IPS-18a (cell line): ENCODE data around the gene ST8SIA5.
"Not testable (repeated sequence)": the region's sequence is repeated elsewhere in the genome, so short reads cannot be mapped to it uniquely, and the experiment has no call there.

Experiments
- H3K27ac ChIP-seq: one replicate; pipeline ENCODE4 v1.5.1; 2013; ENCODE audit warnings: low read length
- H3K27me3 ChIP-seq: one replicate; pipeline ENCODE4 v1.6.1; 2013; ENCODE audit warnings: mild to moderate bottlenecking, low read length; ENCODE audit not compliant: control insufficient read depth, insufficient read depth
- H3K36me3 ChIP-seq: one replicate; pipeline ENCODE4 v1.6.1; 2013; ENCODE audit warnings: low read depth, low read length; ENCODE audit not compliant: control insufficient read depth
- H3K4me1 ChIP-seq: one replicate; pipeline ENCODE4 v1.6.1; 2013; ENCODE audit warnings: low read depth, low read length; ENCODE audit not compliant: control insufficient read depth
- H3K4me3 ChIP-seq: one replicate; pipeline ENCODE4 v1.5.1; 2013; ENCODE audit warnings: low read length
- H3K9ac ChIP-seq: one replicate; pipeline ENCODE4 v1.6.1; 2013; ENCODE audit warnings: mild to moderate bottlenecking, low read length, moderate library complexity
- H3K9me3 ChIP-seq: one replicate; pipeline ENCODE4 v1.6.1; 2013; ENCODE audit warnings: low read depth, low read length; ENCODE audit not compliant: control insufficient read depth

The ST8SIA5 gene, protein sequence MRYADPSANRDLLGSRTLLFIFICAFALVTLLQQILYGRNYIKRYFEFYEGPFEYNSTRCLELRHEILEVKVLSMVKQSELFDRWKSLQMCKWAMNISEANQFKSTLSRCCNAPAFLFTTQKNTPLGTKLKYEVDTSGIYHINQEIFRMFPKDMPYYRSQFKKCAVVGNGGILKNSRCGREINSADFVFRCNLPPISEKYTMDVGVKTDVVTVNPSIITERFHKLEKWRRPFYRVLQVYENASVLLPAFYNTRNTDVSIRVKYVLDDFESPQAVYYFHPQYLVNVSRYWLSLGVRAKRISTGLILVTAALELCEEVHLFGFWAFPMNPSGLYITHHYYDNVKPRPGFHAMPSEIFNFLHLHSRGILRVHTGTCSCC

DNA sequence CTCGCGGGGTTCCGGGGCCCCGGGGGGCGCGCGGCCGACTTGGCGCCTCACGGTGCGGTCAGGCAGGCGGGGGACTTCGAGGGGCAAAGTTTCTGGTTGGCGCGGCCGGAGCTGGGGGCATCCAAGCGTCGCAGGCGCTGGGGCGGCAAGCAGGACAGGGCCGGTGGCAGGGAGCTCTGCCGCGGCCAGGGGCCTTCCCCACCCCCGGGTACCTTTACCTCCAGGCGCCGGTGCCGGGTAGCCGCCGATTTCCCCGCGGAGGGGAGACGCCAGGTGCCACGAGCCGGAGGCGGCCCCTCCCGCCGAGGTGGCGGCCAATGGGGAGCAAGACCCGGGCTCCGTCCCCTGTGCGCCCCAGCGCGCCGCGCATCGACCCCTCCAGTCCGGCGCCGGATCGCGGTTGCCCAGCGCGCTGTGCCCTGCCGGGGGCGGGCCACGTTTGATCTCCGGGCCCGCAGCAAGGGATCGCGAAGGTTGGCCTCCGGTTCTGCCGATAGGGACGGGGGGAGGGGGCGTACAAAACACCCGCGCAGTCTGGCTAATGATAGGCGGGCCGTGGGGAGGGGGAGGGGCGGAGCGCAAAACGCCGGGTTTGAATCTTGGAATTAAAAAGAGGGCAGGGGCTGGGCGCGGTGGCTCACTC is at the start of gene ST8SIA5:
Gene ST8SIA5, minus strand, starts transcription at position 495 of the 643 bp plus-strand sequence. CDS start 545 bp downstream, outside the sequence.
- Histone ChIP-seq H3K27ac (no peak within 1 kb of the TSS), H3K9ac (peak within 1 kb of the TSS; percentile 14)

DNA sequence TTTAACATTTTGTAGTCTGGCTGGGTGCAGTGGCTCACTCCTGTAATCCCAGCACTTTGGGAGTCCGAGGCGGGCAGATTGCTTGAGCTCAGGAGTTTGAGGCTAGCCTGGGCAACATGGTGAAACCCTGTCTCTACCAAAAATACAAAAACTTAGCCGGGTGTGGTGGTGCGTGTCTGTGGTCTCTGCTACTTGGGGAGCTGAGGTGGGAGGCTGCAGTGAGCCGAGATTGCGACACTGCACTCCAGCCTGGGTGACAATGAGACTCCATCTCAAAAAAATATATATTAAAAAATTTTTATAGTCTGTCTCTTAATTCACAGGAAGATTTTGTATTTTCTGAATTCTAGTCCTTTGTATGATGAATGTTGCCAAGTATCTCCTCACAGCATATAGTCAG is 39.1 kb upstream of the ST8SIA5 start:
- not testable (repeated sequence) for H3K27ac ChIP-seq, H3K36me3 ChIP-seq, H3K4me1 ChIP-seq, H3K9me3 ChIP-seq, H3K27me3 ChIP-seq, H3K9ac ChIP-seq, H3K4me3 ChIP-seq

More for the DNA sequence above, at the start of gene ST8SIA5:
- Histone ChIP-seq H3K4me3 (peak within 1 kb of the TSS; percentile 66), H3K9me3 (no peaks in the 10 kb centered on the region), H3K36me3 (no peaks in the 10 kb centered on the region), H3K4me1 (peaks cover 7% of the 10 kb centered on the region), H3K27me3 (peaks cover 71% of the 10 kb centered on the region)

DNA sequence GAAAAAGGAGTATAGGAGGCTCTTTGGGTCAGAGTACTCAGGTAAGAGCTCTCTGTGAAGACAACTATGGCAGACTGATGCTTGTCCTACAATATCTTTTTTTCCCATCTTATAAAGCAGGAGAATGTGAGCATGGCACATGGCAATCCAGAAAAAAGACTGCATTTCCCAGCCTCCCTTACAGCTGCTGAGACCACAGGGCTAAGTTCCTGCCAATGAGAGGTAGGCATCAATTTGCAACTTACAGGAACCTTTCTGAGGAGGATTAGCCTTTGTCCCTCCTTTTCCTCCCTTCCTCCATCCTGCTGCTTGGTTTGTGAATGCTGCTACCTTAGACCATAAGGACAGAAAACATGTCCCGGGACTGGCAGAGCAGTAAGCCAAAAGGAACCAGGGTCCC is 37.8 kb upstream of the ST8SIA5 start:
- no peak overlapping the region for H3K27ac ChIP-seq
- peaks cover 5% of the 10 kb centered on the region for H3K9me3 ChIP-seq

DNA sequence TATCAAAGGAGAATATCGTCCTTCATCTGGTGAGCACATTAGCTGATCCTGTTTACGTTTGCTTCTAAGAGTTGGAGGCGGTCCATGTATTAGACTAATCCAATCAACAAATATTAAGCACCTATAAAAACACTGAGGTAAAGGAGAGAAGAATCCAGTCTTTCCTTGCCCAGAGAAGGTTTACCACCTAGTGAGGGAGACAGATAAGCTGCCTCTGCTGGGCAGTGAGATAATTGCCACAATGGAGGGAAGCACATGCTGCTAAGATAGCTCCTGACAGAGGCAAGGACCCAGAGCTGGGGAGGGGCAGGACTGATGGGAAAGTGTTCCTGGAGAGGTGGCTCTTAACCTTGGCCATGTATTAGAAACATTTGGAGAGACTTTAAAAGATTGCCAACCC is 36.7 kb upstream of the ST8SIA5 start:
- H3K4me3 ChIP-seq = no peak overlapping the region
- H3K9me3 ChIP-seq = peaks cover 5% of the 10 kb centered on the region
- peaks cover 3% of the 10 kb centered on the region for H3K4me1 ChIP-seq
- no peak overlapping the region for H3K9ac ChIP-seq
- H3K36me3 ChIP-seq = no peaks in the 10 kb centered on the region
- H3K27ac ChIP-seq = no peak overlapping the region
- no peaks in the 10 kb centered on the region for H3K27me3 ChIP-seq

More for the DNA sequence above, 37.8 kb upstream of the ST8SIA5 start:
- H3K4me3 ChIP-seq = no peak overlapping the region
- H3K4me1 ChIP-seq = peaks cover 3% of the 10 kb centered on the region
- H3K36me3 ChIP-seq = no peaks in the 10 kb centered on the region
- no peaks in the 10 kb centered on the region for H3K27me3 ChIP-seq
- H3K9ac ChIP-seq = no peak overlapping the region

DNA sequence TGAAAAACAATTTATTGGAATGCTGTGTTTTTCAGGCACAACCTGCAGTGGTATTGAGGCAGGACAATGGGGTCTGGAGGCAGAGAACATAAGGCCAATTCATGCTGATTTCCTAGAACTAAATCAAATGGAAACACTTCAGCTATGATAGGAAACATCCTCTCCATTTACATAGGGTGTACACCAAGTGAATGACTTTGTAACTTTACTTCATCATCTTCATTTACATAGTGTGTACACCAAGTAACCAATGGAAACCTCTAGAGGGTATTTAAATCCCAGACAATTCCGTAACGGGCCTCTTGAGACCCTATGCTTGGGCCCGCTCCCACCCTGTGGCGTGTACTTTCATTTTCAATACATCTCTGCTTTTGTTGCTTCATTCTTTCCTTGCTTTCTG is 32.2 kb upstream of the ST8SIA5 start:
- Histone ChIP-seq H3K4me3 (no peak overlapping the region), H3K27me3 (no peaks in the 10 kb centered on the region), H3K4me1 (peaks cover 3% of the 10 kb centered on the region), H3K27ac (no peak overlapping the region), H3K9me3 (peaks cover 5% of the 10 kb centered on the region), H3K36me3 (no peaks in the 10 kb centered on the region), H3K9ac (no peak overlapping the region)

DNA sequence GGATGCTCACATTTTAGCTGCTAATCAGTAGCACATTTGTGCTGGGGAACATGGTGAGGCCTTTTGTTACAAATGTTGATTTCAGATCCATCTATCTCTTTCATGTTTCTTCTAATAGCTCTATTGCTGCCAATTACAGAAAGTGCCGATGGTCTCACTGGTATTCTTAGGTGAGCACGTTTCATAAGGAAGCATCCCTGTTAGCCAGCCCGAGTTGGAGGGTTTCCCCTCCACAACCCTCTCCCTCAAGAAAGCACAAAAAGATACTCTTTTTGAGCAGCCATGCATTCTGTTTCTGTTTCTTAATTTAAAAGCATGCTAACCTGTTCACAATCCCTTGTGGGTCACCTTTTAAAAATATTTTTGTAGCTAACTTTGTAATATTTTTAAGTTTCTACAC is 30.8 kb upstream of the ST8SIA5 start:
- H3K4me1 ChIP-seq = no peaks in the 10 kb centered on the region
- no peak overlapping the region for H3K27ac ChIP-seq
- H3K9me3 ChIP-seq = peaks cover 5% of the 10 kb centered on the region
- H3K9ac ChIP-seq = no peak overlapping the region
- H3K27me3 ChIP-seq = no peaks in the 10 kb centered on the region
- no peaks in the 10 kb centered on the region for H3K36me3 ChIP-seq
- no peak overlapping the region for H3K4me3 ChIP-seq

DNA sequence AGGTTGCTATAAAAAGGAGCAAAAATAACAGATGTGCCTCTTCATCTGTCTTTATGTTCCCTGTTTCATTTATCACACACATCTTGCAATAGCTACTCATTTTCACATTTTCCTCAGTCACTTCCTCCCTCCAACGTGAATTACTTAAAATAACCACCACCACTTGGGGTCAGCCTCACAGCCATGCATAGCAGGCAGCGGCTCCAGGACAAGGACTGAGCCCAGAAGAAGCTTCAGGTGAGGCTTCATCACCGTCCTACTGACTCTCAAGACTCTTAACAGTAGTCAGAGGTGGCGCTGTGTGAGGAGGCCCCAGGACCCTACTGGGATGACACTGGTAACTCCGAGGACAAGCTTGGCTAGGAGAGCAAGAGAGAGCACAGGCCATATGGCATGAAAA is 15.5 kb upstream of the ST8SIA5 start:
- H3K9me3 ChIP-seq = no peaks in the 10 kb centered on the region
- no peak overlapping the region for H3K4me3 ChIP-seq
- H3K9ac ChIP-seq = no peak overlapping the region
- H3K4me1 ChIP-seq = peaks cover 15% of the 10 kb centered on the region
- H3K27me3 ChIP-seq = no peaks in the 10 kb centered on the region
- H3K27ac ChIP-seq = no peak overlapping the region
- no peaks in the 10 kb centered on the region for H3K36me3 ChIP-seq

DNA sequence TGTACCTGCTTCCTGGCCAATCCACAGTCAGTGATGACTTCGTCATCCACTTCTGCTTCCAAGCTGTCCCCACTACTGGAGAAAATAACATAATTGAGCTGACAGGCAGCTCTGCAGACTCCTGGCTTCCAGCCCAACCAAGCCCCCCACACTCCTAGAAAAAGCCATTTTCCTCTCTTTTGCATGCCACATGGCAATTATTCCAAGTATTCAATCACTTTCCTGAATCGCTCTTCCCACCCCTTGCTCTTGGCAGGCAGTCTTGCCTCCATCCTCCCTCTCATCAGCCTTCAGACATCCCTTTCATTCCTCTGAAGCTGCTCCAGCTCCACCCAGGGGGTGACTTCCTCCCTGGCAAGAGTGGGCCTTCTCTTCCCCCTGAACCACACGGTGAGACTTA is 14.3 kb upstream of the ST8SIA5 start:
- Histone ChIP-seq H3K4me3 (no peak overlapping the region), H3K27me3 (no peaks in the 10 kb centered on the region), H3K9me3 (no peaks in the 10 kb centered on the region), H3K4me1 (peaks cover 15% of the 10 kb centered on the region), H3K27ac (no peak overlapping the region), H3K9ac (no peak overlapping the region), H3K36me3 (no peaks in the 10 kb centered on the region)

DNA sequence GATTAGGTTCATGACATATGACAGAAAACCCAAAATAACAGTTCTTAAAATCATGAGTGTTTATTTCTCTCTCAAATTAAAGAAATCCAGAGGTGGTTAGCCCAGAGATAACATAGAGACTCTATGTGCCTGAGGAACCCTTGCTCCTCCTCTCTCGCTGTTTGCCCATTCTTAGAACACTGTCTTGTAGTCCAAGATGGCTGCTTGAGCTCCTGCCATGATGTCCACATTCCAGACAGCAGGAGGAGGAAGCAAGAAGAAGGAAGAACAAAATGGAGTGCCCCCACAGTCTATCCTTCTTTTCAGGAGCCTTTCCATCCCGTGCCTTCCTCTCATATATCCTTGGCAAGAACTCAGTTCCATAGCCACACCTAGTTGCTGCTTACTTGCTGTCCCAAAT is 13.9 kb upstream of the ST8SIA5 start:
- Histone ChIP-seq H3K4me3 (no peak overlapping the region), H3K36me3 (no peaks in the 10 kb centered on the region), H3K27ac (no peak overlapping the region), H3K4me1 (peaks cover 15% of the 10 kb centered on the region), H3K9me3 (no peaks in the 10 kb centered on the region), H3K9ac (no peak overlapping the region), H3K27me3 (no peaks in the 10 kb centered on the region)

DNA sequence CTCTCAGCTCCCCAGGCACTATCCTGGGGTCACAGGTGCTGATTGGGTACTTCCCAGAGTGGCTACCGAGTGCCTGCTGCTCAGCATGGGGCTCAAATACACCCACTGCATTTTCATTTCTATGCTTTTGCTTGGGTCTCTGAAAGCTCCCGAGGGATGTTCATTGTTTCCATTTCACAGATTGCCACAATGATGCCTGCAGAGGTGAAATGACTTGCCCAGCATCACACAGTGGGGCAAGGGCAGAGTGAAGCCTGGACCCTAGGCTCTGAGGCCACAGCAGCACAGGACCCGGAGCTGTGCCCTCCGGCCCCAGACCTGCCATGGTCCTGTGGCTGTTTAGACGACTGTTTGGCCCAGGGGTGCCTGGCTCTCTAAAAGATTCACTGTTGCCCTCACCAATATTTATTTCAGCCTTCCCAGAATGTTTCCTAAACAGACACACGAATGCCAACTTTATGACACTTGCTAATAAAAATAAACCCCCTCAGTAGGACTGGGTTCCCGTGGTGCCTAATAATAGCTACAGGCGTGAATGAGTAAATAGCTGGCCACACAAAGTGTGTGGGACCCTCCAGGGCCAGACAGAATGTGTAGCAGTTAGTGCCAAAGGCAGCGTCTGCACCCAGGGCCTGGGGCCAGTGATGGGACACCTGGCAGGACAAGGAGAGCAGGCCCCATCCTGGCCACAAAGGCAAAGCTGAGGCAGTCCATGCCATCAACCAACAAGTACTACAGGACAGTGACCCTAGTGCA is 11.5 kb upstream of the ST8SIA5 start:
- H3K4me1 ChIP-seq = peaks cover 6% of the 10 kb centered on the region
- H3K36me3 ChIP-seq = no peaks in the 10 kb centered on the region
- no peak overlapping the region for H3K27ac ChIP-seq
- no peaks in the 10 kb centered on the region for H3K27me3 ChIP-seq
- no peak overlapping the region for H3K4me3 ChIP-seq
- no peaks in the 10 kb centered on the region for H3K9me3 ChIP-seq
- H3K9ac ChIP-seq = no peak overlapping the region

DNA sequence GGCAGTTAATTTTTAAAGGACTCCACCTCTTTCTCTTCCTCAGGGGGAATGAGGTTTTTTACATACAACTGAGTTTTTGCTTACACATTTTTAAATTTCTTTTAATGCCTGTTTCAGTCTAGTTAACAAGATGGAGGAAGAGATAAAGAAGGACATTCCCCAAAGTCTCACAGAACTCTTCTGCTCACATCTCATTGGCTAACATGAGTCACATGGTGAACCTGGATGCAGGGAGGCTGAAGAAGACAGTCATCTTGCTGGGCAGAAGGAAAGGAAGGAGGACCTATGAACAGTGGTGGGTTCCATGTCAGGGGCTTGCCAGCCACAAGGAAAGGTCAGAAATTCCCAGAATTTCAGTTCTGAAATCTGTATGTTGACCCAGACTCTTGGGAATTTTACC is 10.4 kb upstream of the ST8SIA5 start:
- no peaks in the 10 kb centered on the region for H3K9me3 ChIP-seq
- H3K36me3 ChIP-seq = no peaks in the 10 kb centered on the region
- H3K27me3 ChIP-seq = no peaks in the 10 kb centered on the region
- no peaks in the 10 kb centered on the region for H3K4me1 ChIP-seq
- no peak overlapping the region for H3K27ac ChIP-seq
- H3K4me3 ChIP-seq = no peak overlapping the region
- H3K9ac ChIP-seq = no peak overlapping the region
